ENCODE measurements around the gene PAGR1.

Gene PAGR1

GRCh38 chr16:29810699-29811169 is 5.2 kb upstream of the PAGR1 start:
- no peak for TF ChIP-seq CTCF (IDR thresholded peaks at IDR 0.05; ENCODE audit: low read depth, low read length)
- in situ Hi-C loops (cut with HindIII; ENCODE audit: low sequenced_read_pairs) = no loop called here

GRCh38 chr16:29811170-29811895 is 4.6 kb upstream of the PAGR1 start:
- peak; percentile 96 for DNase-seq (ENCODE audit: low read depth, low spot score)
- no peak for TF ChIP-seq CTCF (IDR thresholded peaks at IDR 0.05; ENCODE audit: low read depth, low read length)
- in situ Hi-C loops (cut with HindIII; ENCODE audit: low sequenced_read_pairs) = no loop called here
- H3K4me3 ChIP-seq (ENCODE audit: low read depth, low read length) = peak overlapping the region; percentile 61

More at GRCh38 chr16:29810699-29811169, 5.2 kb upstream of the PAGR1 start:
- DNase-seq (ENCODE audit: low read depth, low spot score) = no peak
- H3K4me3 ChIP-seq (ENCODE audit: low read depth, low read length) = peak overlapping the region; percentile 61

- in situ Hi-C loops (cut with HindIII; ENCODE audit: low sequenced_read_pairs) = no loop called here
- H3K4me3 ChIP-seq (ENCODE audit: low read depth, low read length) = peak within 1 kb of the TSS; percentile 61
- peak; percentile 54 for DNase-seq (ENCODE audit: low read depth, low spot score)
- no peak for TF ChIP-seq CTCF (IDR thresholded peaks at IDR 0.05; ENCODE audit: low read depth, low read length)
Measured at GRCh38 chr16:29811896-29812665, 3.9 kb upstream of the PAGR1 start, which contains the start of gene PRRT2. Gene PRRT2 (plus strand): TSS chr16:29812193. CDS start chr16:29813055, 862 bp downstream.

GRCh38 chr16:29812754-29813643 is 3.0 kb upstream of the PAGR1 start:
- in situ Hi-C loops (cut with HindIII; ENCODE audit: low sequenced_read_pairs) = no loop called here
- peak overlapping the region; percentile 61 for H3K4me3 ChIP-seq (ENCODE audit: low read depth, low read length)
- no peak for DNase-seq (ENCODE audit: low read depth, low spot score)
- no peak for TF ChIP-seq CTCF (IDR thresholded peaks at IDR 0.05; ENCODE audit: low read depth, low read length)

GRCh38 chr16:29813644-29814562 is 2.0 kb upstream of the PAGR1 start:
- no peak for DNase-seq (ENCODE audit: low read depth, low spot score)
- no peak for TF ChIP-seq CTCF (IDR thresholded peaks at IDR 0.05; ENCODE audit: low read depth, low read length)
- in situ Hi-C loops (cut with HindIII; ENCODE audit: low sequenced_read_pairs) = no loop called here
- no peak overlapping the region for H3K4me3 ChIP-seq (ENCODE audit: low read depth, low read length)
